Measurements from ENCODE around the gene UBL4B. TPM values are rescaled to one million over a fixed set of nuclear protein-coding genes. Genes with fewer than 3 reads are reported as not detected.
A peak's percentile ranks its signal among the peaks of the same experiment; 100 is the strongest.

The UBL4B gene
- total and polyA plus RNA-seq, 7 donors = 0.06 to 0.20 (median 0.19) TPM; not detected in 4

GRCh38 chr1:110123224-110123623 lies 11.0 kb downstream of the UBL4B start:
- intact Hi-C loops (cut with DNase I) = no loop called here
- TF ChIP-seq CTCF (IDR thresholded peaks at IDR 0.05) = no peak
- DNase-seq (no peak), ATAC-seq (no peak)
- no peaks in the 10 kb centered on the region for H3K4me1 ChIP-seq
- peaks cover 0 to 15% (median 4%) of the 10 kb centered on the region in 3 donors for H3K27me3 ChIP-seq (ENCODE audit: insufficient read depth in 3 of 3, low read length in 2 of 3)
- H3K9me3 ChIP-seq = peaks cover 7% of the 10 kb centered on the region
- no peaks in the 10 kb centered on the region for H3K36me3 ChIP-seq (ENCODE audit: insufficient read depth in 1 of 2, low read depth in 1 of 2)
- H3K27ac ChIP-seq = no peak overlapping the region
- no peak overlapping the region for H3K4me3 ChIP-seq
- WGBS, 3 donors = 36 to 52% (median 45%) methylated on average over 3 of the region's 3 CpGs

GRCh38 chr1:110125810-110126209 lies 13.6 kb downstream of the UBL4B start:
- intact Hi-C loops (cut with DNase I) = no loop called here
- H3K27ac ChIP-seq = no peak overlapping the region
- peaks cover 0 to 37% (median 4%) of the 10 kb centered on the region in 3 donors for H3K27me3 ChIP-seq (ENCODE audit: insufficient read depth in 3 of 3, low read length in 2 of 3)
- H3K9me3 ChIP-seq = peaks cover 7% of the 10 kb centered on the region
- WGBS, 3 donors = 95 to 99% (median 97%) methylated on average over 4 of the region's 4 CpGs
- DNase-seq = no peak
- H3K4me1 ChIP-seq = no peaks in the 10 kb centered on the region
- H3K36me3 ChIP-seq (ENCODE audit: insufficient read depth in 1 of 2, low read depth in 1 of 2) = no peaks in the 10 kb centered on the region
- ATAC-seq = no peak
- no peak for TF ChIP-seq CTCF (IDR thresholded peaks at IDR 0.05)
- H3K4me3 ChIP-seq = no peak overlapping the region

GRCh38 chr1:110130113-110130591 lies 17.9 kb downstream of the UBL4B start:
- 3 to 4% (median 3%) methylated on average over 26 to 31 of the region's 31 CpGs for WGBS, 3 donors
- Histone ChIP-seq H3K27me3 (ENCODE audit: insufficient read depth in 3 of 3, low read length in 2 of 3) (peaks cover 0 to 25% (median 4%) of the 10 kb centered on the region in 3 donors), H3K27ac (no peak overlapping the region), H3K4me3 (no peak overlapping the region), H3K36me3 (ENCODE audit: insufficient read depth in 1 of 2, low read depth in 1 of 2) (no peaks in the 10 kb centered on the region), H3K4me1 (no peaks in the 10 kb centered on the region), H3K9me3 (peaks cover 7% of the 10 kb centered on the region)
- peak in 2 of 4 donors; percentile 37 to 43 for ATAC-seq
- no peak for TF ChIP-seq CTCF (IDR thresholded peaks at IDR 0.05)
- DNase-seq = peak in 1 of 2 donors; percentile 60
- intact Hi-C loops (cut with DNase I) = no loop called here

GRCh38 chr1:110130989-110131388 lies 18.7 kb downstream of the UBL4B start:
- intact Hi-C loops (cut with DNase I) = no loop called here
- H3K27me3 ChIP-seq (ENCODE audit: insufficient read depth in 3 of 3, low read length in 2 of 3) = peaks cover 0 to 32% (median 4%) of the 10 kb centered on the region in 3 donors
- 58 to 72% (median 69%) methylated on average over 7 of the region's 7 CpGs for WGBS, 3 donors

More at GRCh38 chr1:110130989-110131388, 18.7 kb downstream of the UBL4B start:
- Histone ChIP-seq H3K4me3 (no peak overlapping the region), H3K9me3 (peaks cover 5% of the 10 kb centered on the region), H3K36me3 (ENCODE audit: insufficient read depth in 1 of 2, low read depth in 1 of 2) (no peaks in the 10 kb centered on the region), H3K27ac (no peak overlapping the region), H3K4me1 (no peaks in the 10 kb centered on the region)
- ATAC-seq (no peak), DNase-seq (no peak)
- TF ChIP-seq CTCF (IDR thresholded peaks at IDR 0.05) = no peak
